KOPT-K1 (cell line): Measurements from ENCODE around the gene DDX59.

Experiments
- H3K27ac ChIP-seq: fragments of 200-600 bp; sonication (generic); 2 replicates; pipeline ENCODE4 v1.5.1; 2016; ENCODE audit warnings: antibody characterized with exemption, mild to moderate bottlenecking, low read depth, low read length; ENCODE audit not compliant: poor library complexity, severe bottlenecking
- H3K36me3 ChIP-seq: fragments of 200-600 bp; sonication (generic); 2 replicates; pipeline ENCODE4 v1.5.1; 2017; ENCODE audit warnings: antibody characterized with exemption, mild to moderate bottlenecking, low read length, moderate library complexity; ENCODE audit not compliant: insufficient read depth
- H3K9me3 ChIP-seq: fragments of 200-600 bp; sonication (generic); 2 replicates; pipeline ENCODE4 v1.5.1; 2017; ENCODE audit warnings: antibody characterized with exemption, low read length, mild to moderate bottlenecking; ENCODE audit not compliant: insufficient read depth, poor library complexity, severe bottlenecking

DDX59 gene

DNA sequence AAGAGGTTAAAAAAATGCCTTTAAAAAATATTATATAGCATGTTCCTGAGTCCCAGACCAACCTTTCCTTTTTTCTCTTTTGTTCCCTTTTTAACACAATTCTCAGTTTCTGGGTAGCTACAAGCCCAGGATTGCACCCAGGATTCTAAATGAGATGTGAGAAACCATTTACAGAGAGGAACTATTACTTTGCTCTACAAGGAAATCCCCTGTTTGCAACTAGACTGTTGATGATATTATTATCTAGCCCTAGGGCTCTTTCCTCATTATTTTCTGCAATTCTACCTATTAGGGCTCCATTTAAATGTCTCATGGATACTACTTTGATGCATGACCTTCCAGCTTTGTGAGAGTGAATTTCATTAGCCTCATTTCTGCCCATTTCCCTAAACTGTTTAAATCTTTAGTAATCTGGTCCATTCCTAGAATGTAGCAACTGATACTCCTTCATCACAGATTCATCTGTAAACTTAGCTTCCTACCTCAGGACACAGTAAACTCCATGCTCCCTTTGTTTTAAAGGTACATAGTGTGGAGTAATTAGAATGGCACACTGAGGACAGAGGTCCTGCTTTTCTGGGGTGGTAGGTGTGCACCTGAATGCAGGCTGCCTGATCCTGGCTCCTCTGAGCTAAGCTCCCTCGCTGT lies 42.0 kb downstream of the DDX59 start:
- no peak overlapping the region for H3K27ac ChIP-seq
- no peaks in the 10 kb centered on the region for H3K36me3 ChIP-seq

GRCh38 chr1:200626853-200627534 lies 42.7 kb downstream of the DDX59 start:
- no peaks in the 10 kb centered on the region for H3K36me3 ChIP-seq
- no peaks in the 10 kb centered on the region for H3K9me3 ChIP-seq
- no peak overlapping the region for H3K27ac ChIP-seq

More for the DNA sequence above, 42.0 kb downstream of the DDX59 start:
- H3K9me3 ChIP-seq = no peaks in the 10 kb centered on the region

GRCh38 chr1:200625381-200625824 lies 44.3 kb downstream of the DDX59 start:
- Histone ChIP-seq H3K27ac (no peak overlapping the region), H3K9me3 (no peaks in the 10 kb centered on the region), H3K36me3 (no peaks in the 10 kb centered on the region)

DNA sequence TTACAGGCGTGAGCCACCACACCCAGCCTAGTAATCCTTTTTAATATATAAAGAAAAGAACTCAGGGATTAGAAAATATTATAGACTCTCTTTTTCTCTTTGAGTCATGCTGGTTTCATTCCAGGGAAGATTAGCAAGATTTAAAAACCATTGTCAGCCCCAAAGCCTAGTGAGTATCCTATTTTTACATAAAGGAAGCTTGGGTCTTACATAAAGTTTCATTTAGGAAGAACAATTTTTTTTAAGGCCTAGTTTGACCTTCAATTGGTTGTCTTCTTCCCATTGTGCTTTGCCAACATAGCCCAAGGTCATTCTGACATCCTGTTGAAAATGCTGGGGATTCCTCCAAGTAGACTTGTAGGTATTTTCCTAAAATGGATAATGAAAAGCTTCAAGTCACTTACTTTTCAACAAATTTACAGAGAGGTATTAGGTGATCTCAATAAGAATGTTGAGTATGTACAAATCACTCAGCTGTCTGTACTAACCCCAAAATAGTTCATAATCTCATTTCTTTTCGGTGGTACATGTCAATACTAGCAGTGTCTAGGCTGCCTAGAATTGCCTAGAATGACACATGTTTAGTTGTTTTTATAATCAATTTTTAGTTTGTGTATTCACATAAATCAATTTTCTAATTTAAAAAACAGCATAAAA lies 44.9 kb downstream of the DDX59 start:
- Histone ChIP-seq H3K36me3 (no peaks in the 10 kb centered on the region), H3K27ac (no peak overlapping the region), H3K9me3 (no peaks in the 10 kb centered on the region)

- Histone ChIP-seq H3K36me3 (peaks cover 36% of the 10 kb centered on the region), H3K9me3 (no peaks in the 10 kb centered on the region), H3K27ac (peak within 1 kb of the TSS; percentile 93)
Measured at GRCh38 chr1:200620273-200621131, 49.2 kb downstream of the DDX59 start, which contains the start of gene KIF14. KIF14 (minus strand) TSS chr1:200620751; CDS start chr1:200618723, 2,028 bp downstream.

DNA sequence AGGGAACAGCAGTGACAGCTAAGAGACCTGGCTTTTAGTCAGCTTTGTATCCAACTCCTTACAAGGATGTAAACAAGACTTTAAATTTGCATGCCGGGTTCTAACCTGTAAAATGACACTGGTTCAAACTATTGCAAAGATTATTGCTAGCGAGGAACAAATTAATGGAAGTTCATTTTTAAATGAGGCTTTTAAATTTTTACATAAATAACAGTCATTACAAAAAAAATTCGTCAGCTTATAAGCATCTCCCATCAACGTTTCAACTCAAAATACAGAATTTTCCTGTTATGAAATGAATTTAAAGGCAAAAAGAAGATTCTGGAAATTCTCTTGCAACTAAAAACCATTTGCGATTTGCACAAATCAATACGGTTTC lies 49.8 kb downstream of the DDX59 start:
- peak overlapping the region; percentile 93 for H3K27ac ChIP-seq
- peaks cover 42% of the 10 kb centered on the region for H3K36me3 ChIP-seq
- no peaks in the 10 kb centered on the region for H3K9me3 ChIP-seq

GRCh38 chr1:200610846-200611245 lies 58.9 kb downstream of the DDX59 start:
- Histone ChIP-seq H3K36me3 (peaks cover 99% of the 10 kb centered on the region), H3K27ac (no peak overlapping the region), H3K9me3 (no peaks in the 10 kb centered on the region)

GRCh38 chr1:200602632-200603031 lies 67.1 kb downstream of the DDX59 start:
- Histone ChIP-seq H3K36me3 (peaks cover 99% of the 10 kb centered on the region), H3K9me3 (no peaks in the 10 kb centered on the region), H3K27ac (no peak overlapping the region)
